ENCODE data around the gene RYK. TPM values are rescaled to one million over a fixed set of nuclear protein-coding genes. Genes with fewer than 3 reads are reported as not detected.

The RYK gene
- total RNA-seq, 1 experiment from 2014 or later: 54.2 TPM

DNA sequence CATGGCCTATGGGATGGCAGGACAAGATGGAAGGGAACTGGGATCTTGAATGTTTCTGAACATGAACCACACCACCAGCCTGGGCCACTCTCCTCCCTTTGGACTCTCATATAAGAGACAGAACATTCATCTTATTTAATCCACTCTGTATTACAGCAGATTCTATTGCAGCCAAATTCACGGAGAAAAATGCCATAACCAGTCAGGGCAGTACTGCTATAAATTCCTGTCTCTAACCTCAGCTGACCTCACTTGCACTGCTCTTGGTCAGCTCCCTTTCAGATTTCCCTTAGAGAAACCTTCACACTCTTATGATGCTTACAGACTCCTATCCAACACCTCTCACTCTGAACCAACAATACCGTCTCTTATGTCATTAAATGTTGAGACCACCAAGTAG, 101.4 kb downstream of the RYK start:
- Mint-ChIP-seq H3K36me3 (peaks cover 21% of the 10 kb centered on the region), H3K9me3 (no peaks in the 10 kb centered on the region), H3K27me3 (ENCODE audit: low read depth) (no peaks in the 10 kb centered on the region), H3K4me3 (no peak overlapping the region), H3K27ac (no peak overlapping the region), H3K4me1 (peaks cover 8% of the 10 kb centered on the region)
- no peak for ATAC-seq
- ChIA-PET POLR2A (no interaction called here), CTCF (no interaction called here)
- TF ChIP-seq, protein P1, sequence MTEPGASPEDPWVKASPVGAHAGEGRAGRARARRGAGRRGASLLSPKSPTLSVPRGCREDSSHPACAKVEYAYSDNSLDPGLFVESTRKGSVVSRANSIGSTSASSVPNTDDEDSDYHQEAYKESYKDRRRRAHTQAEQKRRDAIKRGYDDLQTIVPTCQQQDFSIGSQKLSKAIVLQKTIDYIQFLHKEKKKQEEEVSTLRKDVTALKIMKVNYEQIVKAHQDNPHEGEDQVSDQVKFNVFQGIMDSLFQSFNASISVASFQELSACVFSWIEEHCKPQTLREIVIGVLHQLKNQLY (CRISPR knock-in tag; IDR thresholded peaks at IDR 0.05): no peak
- TF ChIP-seq, protein P2, sequence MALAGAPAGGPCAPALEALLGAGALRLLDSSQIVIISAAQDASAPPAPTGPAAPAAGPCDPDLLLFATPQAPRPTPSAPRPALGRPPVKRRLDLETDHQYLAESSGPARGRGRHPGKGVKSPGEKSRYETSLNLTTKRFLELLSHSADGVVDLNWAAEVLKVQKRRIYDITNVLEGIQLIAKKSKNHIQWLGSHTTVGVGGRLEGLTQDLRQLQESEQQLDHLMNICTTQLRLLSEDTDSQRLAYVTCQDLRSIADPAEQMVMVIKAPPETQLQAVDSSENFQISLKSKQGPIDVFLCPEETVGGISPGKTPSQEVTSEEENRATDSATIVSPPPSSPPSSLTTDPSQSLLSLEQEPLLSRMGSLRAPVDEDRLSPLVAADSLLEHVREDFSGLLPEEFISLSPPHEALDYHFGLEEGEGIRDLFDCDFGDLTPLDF (CRISPR knock-in tag; IDR thresholded peaks at IDR 0.05): no peak
- no peak for TF ChIP-seq NR1H2 (CRISPR knock-in tag; IDR thresholded peaks at IDR 0.05)
- TF ChIP-seq ZBTB21 (CRISPR knock-in tag; IDR thresholded peaks at IDR 0.05; ENCODE audit: borderline replicate concordance): no peak
- TF ChIP-seq EMX1 (CRISPR knock-in tag; IDR thresholded peaks at IDR 0.05): no peak
- TF ChIP-seq ELF4 (CRISPR knock-in tag; IDR thresholded peaks at IDR 0.05; ENCODE audit: low read depth): no peak
- TF ChIP-seq TCF7 (CRISPR knock-in tag; IDR thresholded peaks at IDR 0.05; ENCODE audit: low read depth): no peak
- no peak for TF ChIP-seq MYBL2 (CRISPR knock-in tag; IDR thresholded peaks at IDR 0.05)
- no peak for TF ChIP-seq ETV6 (CRISPR knock-in tag; IDR thresholded peaks at IDR 0.05)
- no peak for DNase-seq (ENCODE audit: low spot score)

- CTCF ChIA-PET: interaction anchor here (0.8 kb wide), 1 partner anchor 64 kb away, joined by 3 read pairs; no protein-coding TSS in a partner anchor
- no peak overlapping the region for H3K27ac Mint-ChIP-seq
Observed at GRCh38 chr3:134148534-134148933, 102.1 kb downstream of the RYK start.

More at GRCh38 chr3:134148534-134148933, 102.1 kb downstream of the RYK start:
- no peak for DNase-seq (ENCODE audit: low spot score)
- ATAC-seq: no peak
- POLR2A ChIA-PET: no interaction called here
- no peak overlapping the region for H3K4me3 Mint-ChIP-seq
- H3K9me3 Mint-ChIP-seq: no peaks in the 10 kb centered on the region
- H3K4me1 Mint-ChIP-seq: peaks cover 8% of the 10 kb centered on the region
- peaks cover 18% of the 10 kb centered on the region for H3K36me3 Mint-ChIP-seq
- H3K27me3 Mint-ChIP-seq (ENCODE audit: low read depth): no peaks in the 10 kb centered on the region
- TF ChIP-seq NR2C2 (CRISPR knock-in tag; IDR thresholded peaks at IDR 0.05) (no peak), FOXK1 (CRISPR knock-in tag; IDR thresholded peaks at IDR 0.05) (no peak), ERG (CRISPR knock-in tag; IDR thresholded peaks at IDR 0.05) (no peak), HMGA2 (CRISPR knock-in tag; IDR thresholded peaks at IDR 0.05) (no peak), NFYB (CRISPR knock-in tag; conservative IDR thresholded peaks at IDR 0.05; ENCODE audit: low read depth) (no peak), IRF2 (CRISPR knock-in tag; IDR thresholded peaks at IDR 0.05; ENCODE audit: borderline replicate concordance, low read depth) (no peak), GTF2I (CRISPR knock-in tag; conservative IDR thresholded peaks at IDR 0.05) (no peak), IRF1 (CRISPR knock-in tag; IDR thresholded peaks at IDR 0.05) (no peak), GRHL2 (CRISPR knock-in tag; IDR thresholded peaks at IDR 0.05; ENCODE audit: insufficient replicate concordance, severe bottlenecking) (no peak), AR (CRISPR knock-in tag; IDR thresholded peaks at IDR 0.05) (no peak)
- TF ChIP-seq, protein P3, sequence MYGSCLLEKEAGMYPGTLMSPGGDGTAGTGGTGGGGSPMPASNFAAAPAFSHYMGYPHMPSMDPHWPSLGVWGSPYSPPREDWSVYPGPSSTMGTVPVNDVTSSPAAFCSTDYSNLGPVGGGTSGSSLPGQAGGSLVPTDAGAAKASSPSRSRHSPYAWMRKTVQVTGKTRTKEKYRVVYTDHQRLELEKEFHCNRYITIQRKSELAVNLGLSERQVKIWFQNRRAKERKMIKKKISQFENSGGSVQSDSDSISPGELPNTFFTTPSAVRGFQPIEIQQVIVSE (CRISPR knock-in tag; IDR thresholded peaks at IDR 0.05; ENCODE audit: borderline replicate concordance): no peak
- TF ChIP-seq, protein P4, sequence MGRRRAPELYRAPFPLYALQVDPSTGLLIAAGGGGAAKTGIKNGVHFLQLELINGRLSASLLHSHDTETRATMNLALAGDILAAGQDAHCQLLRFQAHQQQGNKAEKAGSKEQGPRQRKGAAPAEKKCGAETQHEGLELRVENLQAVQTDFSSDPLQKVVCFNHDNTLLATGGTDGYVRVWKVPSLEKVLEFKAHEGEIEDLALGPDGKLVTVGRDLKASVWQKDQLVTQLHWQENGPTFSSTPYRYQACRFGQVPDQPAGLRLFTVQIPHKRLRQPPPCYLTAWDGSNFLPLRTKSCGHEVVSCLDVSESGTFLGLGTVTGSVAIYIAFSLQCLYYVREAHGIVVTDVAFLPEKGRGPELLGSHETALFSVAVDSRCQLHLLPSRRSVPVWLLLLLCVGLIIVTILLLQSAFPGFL (CRISPR knock-in tag; IDR thresholded peaks at IDR 0.05; ENCODE audit: borderline replicate concordance): no peak
